ENCODE data around the gene DUSP14.
A peak's percentile ranks its signal among the peaks of the same experiment; 100 is the strongest.
"Not testable (repeated sequence)": the region's sequence is repeated elsewhere in the genome, so short reads cannot be mapped to it uniquely, and the experiment has no call there.

DUSP14 gene

GRCh38 chr17:37489197-37490001 lies at the start of gene DUSP14:
Gene DUSP14, plus strand, starts transcription at chr17:37489891. Its CDS starts 22,382 bp downstream, at chr17:37512273.
- DNase-seq (ENCODE audit: low spot score), result peak; percentile 93

GRCh38 chr17:37440424-37440823 lies 49.3 kb upstream of the DUSP14 start:
- no peak for DNase-seq (ENCODE audit: low spot score)

- DNase-seq (ENCODE audit: low spot score), result peak; percentile 33
Measured at GRCh38 chr17:37441369-37442014, 48.2 kb upstream of the DUSP14 start.

GRCh38 chr17:37446027-37446426 lies 43.7 kb upstream of the DUSP14 start:
- DNase-seq (ENCODE audit: low spot score), result no peak

GRCh38 chr17:37447641-37448040 lies 42.0 kb upstream of the DUSP14 start:
- no peak for DNase-seq (ENCODE audit: low spot score)

GRCh38 chr17:37450112-37450511 lies 39.6 kb upstream of the DUSP14 start:
- DNase-seq (ENCODE audit: low spot score), result no peak

GRCh38 chr17:37457801-37458200 lies 31.9 kb upstream of the DUSP14 start:
- not testable (repeated sequence) for DNase-seq (ENCODE audit: low spot score)

GRCh38 chr17:37458805-37459204 lies 30.9 kb upstream of the DUSP14 start:
- DNase-seq (ENCODE audit: low spot score), result no peak

GRCh38 chr17:37461668-37462067 lies 28.0 kb upstream of the DUSP14 start:
- DNase-seq (ENCODE audit: low spot score), result no peak

- DNase-seq (ENCODE audit: low spot score), result no peak
Measured at GRCh38 chr17:37462492-37462891, 27.2 kb upstream of the DUSP14 start.

- DNase-seq (ENCODE audit: low spot score), result no peak
Measured at GRCh38 chr17:37463039-37463438, 26.7 kb upstream of the DUSP14 start.

GRCh38 chr17:37465069-37465616 lies 24.5 kb upstream of the DUSP14 start:
- no peak for DNase-seq (ENCODE audit: low spot score)

GRCh38 chr17:37466471-37466870 lies 23.2 kb upstream of the DUSP14 start:
- no peak for DNase-seq (ENCODE audit: low spot score)

GRCh38 chr17:37470181-37470580 lies 19.5 kb upstream of the DUSP14 start:
- DNase-seq (ENCODE audit: low spot score), result no peak

GRCh38 chr17:37475731-37476420 lies 13.8 kb upstream of the DUSP14 start:
- no peak for DNase-seq (ENCODE audit: low spot score)

GRCh38 chr17:37476431-37477120 lies 13.1 kb upstream of the DUSP14 start:
- no peak for DNase-seq (ENCODE audit: low spot score)

GRCh38 chr17:37478187-37478586 lies 11.5 kb upstream of the DUSP14 start:
- DNase-seq (ENCODE audit: low spot score), result no peak

- no peak for DNase-seq (ENCODE audit: low spot score)
Measured at GRCh38 chr17:37479025-37479424, 10.7 kb upstream of the DUSP14 start.

- DNase-seq (ENCODE audit: low spot score), result no peak
Measured at GRCh38 chr17:37480427-37480826, 9.3 kb upstream of the DUSP14 start.

- DNase-seq (ENCODE audit: low spot score), result no peak
Measured at GRCh38 chr17:37481001-37481665, 8.6 kb upstream of the DUSP14 start.

GRCh38 chr17:37483311-37484039 lies 6.2 kb upstream of the DUSP14 start:
- DNase-seq (ENCODE audit: low spot score), result no peak

Data from germinal center (tissue), 1 donor.